Vagina (tissue), 2 donors: Measurements from ENCODE around the gene ITGA6.

ENCODE experiments used
- POLR2A ChIP-seq, 2 donors: fragments of 450-650 bp; IDR thresholded peaks; one replicate each; pipeline ENCODE4 v1.6.1; 2017; ENCODE audit warnings: antibody characterized with exemption in 2 of 2, mild to moderate bottlenecking in 2 of 2, moderate library complexity in 2 of 2
- POLR2AphosphoS5 ChIP-seq, 2 donors: sonication (generic); formaldehyde crosslinking; IDR thresholded peaks; one replicate each; pipeline ENCODE4 v1.9.0; 2017; ENCODE audit warnings: antibody characterized with exemption in 2 of 2, mild to moderate bottlenecking in 2 of 2, low read depth in 1 of 2; ENCODE audit not compliant: insufficient read depth in 1 of 2
- TF ChIP-seq, protein P1 (sequence below), 3 experiments: fragments of 450-650 bp in 2 of 3; fragments of 200-600 bp in 1 of 3; sonication (generic) in 1 of 3; IDR thresholded peaks; one replicate each; pipeline ENCODE4 v1.5.1; 2017 to 2019; ENCODE audit warnings: antibody characterized with exemption in 3 of 3, mild to moderate bottlenecking in 2 of 3, moderate library complexity in 2 of 3

DNA sequence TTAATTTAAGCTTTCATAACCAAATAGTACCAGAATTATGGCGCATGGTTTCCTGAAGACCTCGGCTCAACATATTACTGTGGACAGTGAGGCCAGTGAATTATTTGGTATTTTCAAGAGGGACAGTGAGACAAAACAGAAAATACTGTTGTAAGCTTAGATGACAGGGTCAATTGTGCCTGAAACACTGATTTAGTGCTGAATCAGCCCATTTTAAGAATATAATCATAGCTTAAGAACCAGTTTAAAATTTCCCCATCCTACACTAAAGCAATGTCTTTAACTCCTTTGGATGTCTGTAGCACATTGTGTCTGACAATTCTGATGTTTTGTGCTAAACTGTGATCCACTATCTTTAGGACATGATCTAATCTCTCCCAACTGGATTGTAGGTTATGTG is 4.6 kb downstream of the ITGA6 start:
- TF ChIP-seq, protein P1, sequence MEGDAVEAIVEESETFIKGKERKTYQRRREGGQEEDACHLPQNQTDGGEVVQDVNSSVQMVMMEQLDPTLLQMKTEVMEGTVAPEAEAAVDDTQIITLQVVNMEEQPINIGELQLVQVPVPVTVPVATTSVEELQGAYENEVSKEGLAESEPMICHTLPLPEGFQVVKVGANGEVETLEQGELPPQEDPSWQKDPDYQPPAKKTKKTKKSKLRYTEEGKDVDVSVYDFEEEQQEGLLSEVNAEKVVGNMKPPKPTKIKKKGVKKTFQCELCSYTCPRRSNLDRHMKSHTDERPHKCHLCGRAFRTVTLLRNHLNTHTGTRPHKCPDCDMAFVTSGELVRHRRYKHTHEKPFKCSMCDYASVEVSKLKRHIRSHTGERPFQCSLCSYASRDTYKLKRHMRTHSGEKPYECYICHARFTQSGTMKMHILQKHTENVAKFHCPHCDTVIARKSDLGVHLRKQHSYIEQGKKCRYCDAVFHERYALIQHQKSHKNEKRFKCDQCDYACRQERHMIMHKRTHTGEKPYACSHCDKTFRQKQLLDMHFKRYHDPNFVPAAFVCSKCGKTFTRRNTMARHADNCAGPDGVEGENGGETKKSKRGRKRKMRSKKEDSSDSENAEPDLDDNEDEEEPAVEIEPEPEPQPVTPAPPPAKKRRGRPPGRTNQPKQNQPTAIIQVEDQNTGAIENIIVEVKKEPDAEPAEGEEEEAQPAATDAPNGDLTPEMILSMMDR (IDR thresholded peaks at IDR 0.05), result no peak
- TF ChIP-seq POLR2A (IDR thresholded peaks at IDR 0.05) (no peak), POLR2AphosphoS5 (IDR thresholded peaks at IDR 0.05; ENCODE audit: insufficient read depth in 1 of 2, low read depth in 1 of 2) (no peak)
